Measurements from ENCODE around the gene SCFD2. TPM values are rescaled to one million over a fixed set of nuclear protein-coding genes. Genes with fewer than 3 reads are reported as not detected.

The SCFD2 gene
- total RNA-seq, 1 experiment from 2014 or later: 36.6 TPM

- Histone ChIP-seq H3K4me1 (ENCODE audit: insufficient read depth, low read length) (peaks cover 12% of the 10 kb centered on the region), H3K4me3 (ENCODE audit: low read length) (no peak overlapping the region), H3F3A (ENCODE audit: low read length, unreplicated experiment) (no peaks in the 10 kb centered on the region), H3K4me2 (ENCODE audit: low read length) (no peak overlapping the region), H2AFZ (ENCODE audit: low read length) (no peak overlapping the region), H3K79me2 (ENCODE audit: low read length) (no peaks in the 10 kb centered on the region), H3K27me3 (ENCODE audit: low read length) (no peaks in the 10 kb centered on the region), H3K36me3 (ENCODE audit: low read depth, low read length) (no peaks in the 10 kb centered on the region), H3K27ac (ENCODE audit: low read length) (no peak overlapping the region), H3K9me3 (ENCODE audit: low read length) (no peaks in the 10 kb centered on the region), H3K9ac (ENCODE audit: low read length) (no peak overlapping the region), H3K9me2 (replicated peaks; ENCODE audit: low read length) (no peaks in the 10 kb centered on the region), H4K20me1 (ENCODE audit: low read length) (no peaks in the 10 kb centered on the region)
- intact Hi-C loops (cut with micrococcal nuclease): no loop called here
- TF ChIP-seq EZH2phosphoT487 (IDR thresholded peaks at IDR 0.05; ENCODE audit: borderline replicate concordance, low read length) (no peak), CTCF (conservative IDR thresholded peaks at IDR 0.05; ENCODE audit: low read depth, low read length) (no peak), EZH2 (IDR thresholded peaks at IDR 0.05; ENCODE audit: low read length, unreplicated experiment) (no peak)
- ChIA-PET CTCF (interaction anchor here (1.1 kb wide), 1 partner anchor 1249 kb away, joined by 5 read pairs; no protein-coding TSS in a partner anchor), POLR2A (ENCODE audit: unreplicated experiment) (no interaction called here)
- DNase-seq (peak; percentile 60), ATAC-seq (peak; percentile 54)
- no TSS peak for BruUV-seq (replicated peaks)
Observed at GRCh38 chr4:52984462-52984881, 381.4 kb downstream of the SCFD2 start.

GRCh38 chr4:52983563-52984303 lies 382.1 kb downstream of the SCFD2 start:
- Histone ChIP-seq H3K27me3 (ENCODE audit: low read length) (no peaks in the 10 kb centered on the region), H3F3A (ENCODE audit: low read length, unreplicated experiment) (no peaks in the 10 kb centered on the region), H3K4me3 (ENCODE audit: low read length) (no peak overlapping the region), H3K4me2 (ENCODE audit: low read length) (no peak overlapping the region), H3K9me2 (replicated peaks; ENCODE audit: low read length) (no peaks in the 10 kb centered on the region), H3K4me1 (ENCODE audit: insufficient read depth, low read length) (peaks cover 12% of the 10 kb centered on the region), H3K27ac (ENCODE audit: low read length) (no peak overlapping the region), H4K20me1 (ENCODE audit: low read length) (no peaks in the 10 kb centered on the region), H3K79me2 (ENCODE audit: low read length) (no peaks in the 10 kb centered on the region), H3K9me3 (ENCODE audit: low read length) (no peaks in the 10 kb centered on the region), H2AFZ (ENCODE audit: low read length) (no peak overlapping the region), H3K9ac (ENCODE audit: low read length) (no peak overlapping the region), H3K36me3 (ENCODE audit: low read depth, low read length) (no peaks in the 10 kb centered on the region)
- ChIA-PET POLR2A (ENCODE audit: unreplicated experiment) (interaction anchor here (0.6 kb wide), 1 partner anchor 103 kb away, joined by 3 read pairs; no protein-coding TSS in a partner anchor), CTCF (interaction anchor here (0.5 to 1.2 kb wide), 2 partner anchors 749 to 1250 kb away, joined by 3 to 4 read pairs; no protein-coding TSS in a partner anchor)
- intact Hi-C loops (cut with micrococcal nuclease): loop anchor here (1.0 to 2.0 kb wide), 6 partner anchors 271 to 1251 kb away; no protein-coding TSS in a partner anchor
- TF ChIP-seq EZH2phosphoT487 (IDR thresholded peaks at IDR 0.05; ENCODE audit: borderline replicate concordance, low read length): no peak
- TF ChIP-seq CTCF (conservative IDR thresholded peaks at IDR 0.05; ENCODE audit: low read depth, low read length): peak; percentile 90
- TF ChIP-seq EZH2 (IDR thresholded peaks at IDR 0.05; ENCODE audit: low read length, unreplicated experiment): no peak
- ATAC-seq (peak; percentile 80), DNase-seq (peak; percentile 83)
- BruUV-seq (replicated peaks): no TSS peak

GRCh38 chr4:52982946-52983340 lies 382.9 kb downstream of the SCFD2 start:
- CTCF ChIA-PET: interaction anchor here (0.8 to 1.3 kb wide), 4 partner anchors 438 to 1251 kb away, joined by 4 to 14 read pairs (median 6); no protein-coding TSS in a partner anchor
- ATAC-seq (no peak), DNase-seq (no peak)
- Histone ChIP-seq H3K9me2 (replicated peaks; ENCODE audit: low read length) (no peaks in the 10 kb centered on the region), H3K9me3 (ENCODE audit: low read length) (no peaks in the 10 kb centered on the region), H3K4me1 (ENCODE audit: insufficient read depth, low read length) (peaks cover 12% of the 10 kb centered on the region), H3K36me3 (ENCODE audit: low read depth, low read length) (no peaks in the 10 kb centered on the region), H3F3A (ENCODE audit: low read length, unreplicated experiment) (no peaks in the 10 kb centered on the region), H3K9ac (ENCODE audit: low read length) (no peak overlapping the region), H3K27me3 (ENCODE audit: low read length) (no peaks in the 10 kb centered on the region), H3K4me3 (ENCODE audit: low read length) (no peak overlapping the region), H3K79me2 (ENCODE audit: low read length) (no peaks in the 10 kb centered on the region), H3K27ac (ENCODE audit: low read length) (no peak overlapping the region), H3K4me2 (ENCODE audit: low read length) (no peak overlapping the region), H2AFZ (ENCODE audit: low read length) (no peak overlapping the region), H4K20me1 (ENCODE audit: low read length) (no peaks in the 10 kb centered on the region)
- POLR2A ChIA-PET (ENCODE audit: unreplicated experiment): interaction anchor here (0.6 kb wide), 1 partner anchor 104 kb away, joined by 3 read pairs; no protein-coding TSS in a partner anchor
- no TSS peak for BruUV-seq (replicated peaks)
- TF ChIP-seq CTCF (conservative IDR thresholded peaks at IDR 0.05; ENCODE audit: low read depth, low read length) (0 out of 2 replicates have a peak, but pooled peaks have one; percentile 8), EZH2 (IDR thresholded peaks at IDR 0.05; ENCODE audit: low read length, unreplicated experiment) (no peak)
- intact Hi-C loops (cut with micrococcal nuclease): loop anchor here (1.0 to 2.0 kb wide), 8 partner anchors 72 to 1251 kb away; no protein-coding TSS in a partner anchor

Measured in PC-3 (cell line).